CD14-positive monocyte (primary cell): ENCODE results near the gene ARHGAP10. TPM values are rescaled to one million over a fixed set of nuclear protein-coding genes. Genes with fewer than 3 reads are reported as not detected.

Source experiments
- DNase-seq, 3 donors: peaks; one replicate each; pipeline ENCODE4 v3.0.0-alpha.2; 2011 to 2022
- H2AFZ ChIP-seq: 2 replicates; pipeline ENCODE4 v1.6.0; 2012; ENCODE audit warnings: mild to moderate bottlenecking, low read depth, low read length, inconsistent platforms; ENCODE audit not compliant: insufficient read depth, poor library complexity, severe bottlenecking
- H3K27ac ChIP-seq, 2 donors: 1 replicate in 1 of 2; 2 replicates in 1 of 2; pipeline ENCODE4 v1.5.1; 2012 to 2013; ENCODE audit warnings: low read length in 2 of 2, control low read depth in 1 of 2, inconsistent platforms in 1 of 2, low read depth in 1 of 2, mild to moderate bottlenecking in 1 of 2
- H3K27me3 ChIP-seq, 2 donors: one replicate each; pipeline versions ENCODE4 v1.6.0 to v1.6.1; 2011 to 2013; ENCODE audit warnings: low read length in 2 of 2; ENCODE audit not compliant: control insufficient read depth in 2 of 2, insufficient read depth in 2 of 2
- H3K36me3 ChIP-seq, 2 donors: replicated peaks in 1 of 2; 1 replicate in 1 of 2; 2 replicates in 1 of 2; pipeline versions ENCODE4 v1.5.1 to v1.6.1; 2012 to 2013; ENCODE audit warnings: low read length in 2 of 2, control low read depth in 1 of 2, inconsistent platforms in 1 of 2, mild to moderate bottlenecking in 1 of 2; ENCODE audit not compliant: insufficient read depth in 2 of 2, control insufficient read depth in 1 of 2
- H3K4me1 ChIP-seq, 2 donors: 1 replicate in 1 of 2; 2 replicates in 1 of 2; pipeline versions ENCODE4 v1.5.1 to v1.6.1; 2012 to 2013; ENCODE audit warnings: low read length in 2 of 2, control low read depth in 1 of 2, inconsistent platforms in 1 of 2, mild to moderate bottlenecking in 1 of 2, moderate library complexity in 1 of 2; ENCODE audit not compliant: insufficient read depth in 2 of 2, control insufficient read depth in 1 of 2
- H3K4me2 ChIP-seq: replicated peaks from 2 replicates; pipeline ENCODE3; 2012; ENCODE audit warnings: low read length, moderate library complexity, mild to moderate bottlenecking; ENCODE audit not compliant: poor library complexity, severe bottlenecking; ENCODE audit errors: extremely low read depth
- H3K4me3 ChIP-seq, 3 experiments: fragments of 200-600 bp in 1 of 3; sonication (generic) in 1 of 3; replicated peaks in 1 of 3; 1 replicate in 2 of 3; 2 replicates in 1 of 3; pipeline ENCODE4 v1.5.1; 2011 to 2013; ENCODE audit warnings: low read length in 3 of 3, mild to moderate bottlenecking in 3 of 3, control low read depth in 2 of 3, low read depth in 2 of 3, inconsistent platforms in 1 of 3, moderate library complexity in 1 of 3
- H3K79me2 ChIP-seq: 2 replicates; pipeline ENCODE4 v1.6.0; 2012; ENCODE audit warnings: mild to moderate bottlenecking, control low read depth, inconsistent platforms, low read length, moderate library complexity; ENCODE audit not compliant: insufficient read depth
- H3K9ac ChIP-seq: 2 replicates; pipeline ENCODE4 v1.6.0; 2017; ENCODE audit warnings: low read length, mild to moderate bottlenecking; ENCODE audit not compliant: insufficient read depth, poor library complexity, severe bottlenecking
- H3K9me3 ChIP-seq, 2 donors: replicated peaks in 1 of 2; 1 replicate in 1 of 2; 2 replicates in 1 of 2; pipeline versions ENCODE4 v1.5.1 to v1.6.1; 2012 to 2013; ENCODE audit warnings: low read length in 2 of 2, control low read depth in 1 of 2; ENCODE audit not compliant: control insufficient read depth in 1 of 2, insufficient read depth in 1 of 2
- H4K20me1 ChIP-seq: 2 replicates; pipeline ENCODE4 v1.6.0; 2012; ENCODE audit warnings: mild to moderate bottlenecking, low read length, control low read depth, moderate library complexity; ENCODE audit not compliant: insufficient read depth
- H3K27ac Mint-ChIP-seq, 7 donors: one replicate each; pipeline ENCODE4 v1.8.0; 2020; ENCODE audit warnings: mild to moderate bottlenecking in 7 of 7, mixed read lengths in 7 of 7, moderate library complexity in 6 of 7, inconsistent platforms in 2 of 7
- H3K27me3 Mint-ChIP-seq, 3 donors: one replicate each; pipeline ENCODE4 v1.8.0; 2021 to 2022; ENCODE audit warnings: low read depth in 3 of 3, mild to moderate bottlenecking in 3 of 3, mixed read lengths in 3 of 3, moderate library complexity in 3 of 3, inconsistent platforms in 1 of 3
- H3K36me3 Mint-ChIP-seq, 2 donors: one replicate each; pipeline ENCODE4 v1.8.0; 2020; ENCODE audit warnings: mixed read lengths in 2 of 2, inconsistent platforms in 1 of 2, mild to moderate bottlenecking in 1 of 2
- H3K4me1 Mint-ChIP-seq: one replicate; pipeline ENCODE4 v1.8.0; 2020; ENCODE audit warnings: mild to moderate bottlenecking, mixed read lengths
- H3K4me3 Mint-ChIP-seq, 2 donors: one replicate each; pipeline ENCODE4 v1.8.0; 2020; ENCODE audit warnings: mild to moderate bottlenecking in 2 of 2, mixed read lengths in 2 of 2, moderate library complexity in 1 of 2
- H3K9me3 Mint-ChIP-seq, 7 donors: one replicate each; pipeline ENCODE4 v1.8.0; 2020 to 2022; ENCODE audit warnings: mixed read lengths in 7 of 7, mild to moderate bottlenecking in 6 of 7, moderate library complexity in 6 of 7, inconsistent platforms in 2 of 7
- CTCF ChIP-seq: fragments of 200-600 bp; IDR thresholded peaks from one replicate; pipeline ENCODE4 v1.8.0; 2022; ENCODE audit warnings: antibody characterized with exemption, mild to moderate bottlenecking
- WGBS: methylation state at CpG from one replicate; pipeline ENCODE4 v1.1.5; 2013; ENCODE audit warnings: missing lambda C conversion rate; ENCODE audit not compliant: insufficient coverage; 5-methylcytosine and 5-hydroxymethylcytosine counted together
- intact Hi-C, 2 donors: fragments of 100-400 bp; cut with micrococcal nuclease; formaldehyde crosslinking; loops; one replicate each; pipeline versions ENCODE4 v1.15.0 to v1.15.1; 2023
- polyA plus RNA-seq, 3 donors: library from polyadenylated mRNA; depleted of rRNA in 1 of 3; unstranded in 2 of 3; stranded (reverse) in 1 of 3; fragments of 300-500 nt in 2 of 3; fragments of >200 nt in 1 of 3; fragmentation: Illumina TruSeq in 2 of 3; gene quantifications; 1 replicate in 2 of 3; 2 replicates in 1 of 3; pipeline ENCODE4 v1.2.3, GENCODE V29; 2012 to 2021

ARHGAP10 gene
- polyA plus RNA-seq, 3 donors: 1.7 to 4.3 (median 3.0) TPM

- WGBS: 34% methylated on average over 4 of the region's 8 CpGs
- Mint-ChIP-seq H3K36me3 (peaks cover 0 to 13% of the 10 kb centered on the region in 2 donors), H3K9me3 (no peaks in the 10 kb centered on the region), H3K4me1 (peaks cover 56% of the 10 kb centered on the region), H3K27me3 (no peaks in the 10 kb centered on the region), H3K4me3 (peak overlapping the region; percentile 70 to 74), H3K27ac (peak overlapping the region; percentile 71 to 85 (median 82))
- Histone ChIP-seq H3K36me3 (no peaks in the 10 kb centered on the region), H3K4me1 (peaks cover 46 to 53% of the 10 kb centered on the region in 2 donors), H3K27me3 (no peaks in the 10 kb centered on the region), H3K4me2 (peak overlapping the region; percentile 63), H3K4me3 (peak overlapping the region; percentile 6 to 43 (median 13)), H4K20me1 (no peaks in the 10 kb centered on the region), H2AFZ (peak overlapping the region; percentile 50), H3K79me2 (no peaks in the 10 kb centered on the region), H3K9me3 (no peaks in the 10 kb centered on the region), H3K9ac (no peak overlapping the region), H3K27ac (peak overlapping the region; percentile 47 to 61)
- intact Hi-C loops: no loop called here
- peak; percentile 54 to 70 (median 62) for DNase-seq
- TF ChIP-seq CTCF: no peak
Observed at GRCh38 chr4:147825451-147826287, 93.8 kb downstream of the ARHGAP10 start.

- Histone ChIP-seq H3K36me3 (no peaks in the 10 kb centered on the region), H3K9me3 (no peaks in the 10 kb centered on the region), H3K4me3 (peak overlapping the region in 1 of 3 experiments; percentile 43), H2AFZ (peak overlapping the region; percentile 50), H3K4me1 (peaks cover 52 to 58% of the 10 kb centered on the region in 2 donors), H3K27ac (peak overlapping the region in 1 of 2 donors; percentile 61), H3K4me2 (peak overlapping the region; percentile 63), H3K27me3 (no peaks in the 10 kb centered on the region), H3K9ac (no peak overlapping the region), H4K20me1 (no peaks in the 10 kb centered on the region), H3K79me2 (no peaks in the 10 kb centered on the region)
- peaks cover 0 to 13% of the 10 kb centered on the region in 2 donors for H3K36me3 Mint-ChIP-seq
- no peak for TF ChIP-seq CTCF
- no peaks in the 10 kb centered on the region for H3K9me3 Mint-ChIP-seq
- peaks cover 56% of the 10 kb centered on the region for H3K4me1 Mint-ChIP-seq
- 73% methylated on average over 5 of the region's 5 CpGs for WGBS
- no peaks in the 10 kb centered on the region for H3K27me3 Mint-ChIP-seq
- intact Hi-C loops: no loop called here
- no peak overlapping the region for H3K4me3 Mint-ChIP-seq
- H3K27ac Mint-ChIP-seq: peak overlapping the region in 6 of 7 donors; percentile 4 to 84 (median 70)
- no peak for DNase-seq
Observed at GRCh38 chr4:147826288-147826646, 94.4 kb downstream of the ARHGAP10 start.
